HG02885 (cell line): ENCODE measurements around the gene ALDH2.
"Not testable (repeated sequence)": the region's sequence is repeated elsewhere in the genome, so short reads cannot be mapped to it uniquely, and the experiment has no call there.

Experiments used
- ATAC-seq: cut with Tn5 transposase; IDR thresholded peaks from one replicate; pipeline ENCODE4 v1.9.1; 2021; ENCODE audit warnings: mild to moderate bottlenecking; ENCODE audit not compliant: unreplicated experiment, poor library complexity

The ALDH2 gene

DNA sequence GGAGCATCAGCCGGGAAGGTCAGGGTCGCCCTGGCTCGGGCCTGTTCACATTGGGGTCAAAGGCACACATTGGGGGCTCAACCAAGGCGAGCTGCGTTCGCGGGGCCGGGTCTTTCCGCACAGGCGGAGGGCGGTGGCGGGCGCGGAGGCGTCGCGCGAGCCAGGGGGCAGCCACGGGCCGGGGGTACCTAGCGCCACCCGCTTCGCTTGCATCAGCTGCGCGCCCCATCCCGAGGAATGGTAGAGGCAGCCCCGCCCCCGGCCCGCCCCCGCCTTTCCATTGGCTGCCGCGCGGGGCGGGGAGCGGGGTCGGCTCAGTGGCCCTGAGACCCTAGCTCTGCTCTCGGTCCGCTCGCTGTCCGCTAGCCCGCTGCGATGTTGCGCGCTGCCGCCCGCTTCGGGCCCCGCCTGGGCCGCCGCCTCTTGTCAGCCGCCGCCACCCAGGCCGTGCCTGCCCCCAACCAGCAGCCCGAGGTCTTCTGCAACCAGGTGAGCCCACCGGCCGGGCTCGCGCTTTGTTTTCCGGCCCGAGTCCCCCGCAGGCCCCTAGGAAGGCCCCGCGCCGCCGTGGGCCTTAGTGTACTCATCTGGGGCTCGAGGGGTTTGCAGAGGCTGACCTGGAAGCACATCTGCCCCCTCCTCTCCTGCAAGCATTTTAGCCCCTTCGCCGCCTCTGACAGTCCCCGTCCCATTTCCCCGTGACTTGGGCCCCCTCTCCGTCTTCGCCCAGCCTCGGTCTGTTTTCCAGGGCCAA, at the start of gene ALDH2:
Gene ALDH2 (plus strand): TSS at position 326 of the 754 bp plus-strand sequence. CDS start 50 bp downstream, at position 376.
- ATAC-seq = no peak

DNA sequence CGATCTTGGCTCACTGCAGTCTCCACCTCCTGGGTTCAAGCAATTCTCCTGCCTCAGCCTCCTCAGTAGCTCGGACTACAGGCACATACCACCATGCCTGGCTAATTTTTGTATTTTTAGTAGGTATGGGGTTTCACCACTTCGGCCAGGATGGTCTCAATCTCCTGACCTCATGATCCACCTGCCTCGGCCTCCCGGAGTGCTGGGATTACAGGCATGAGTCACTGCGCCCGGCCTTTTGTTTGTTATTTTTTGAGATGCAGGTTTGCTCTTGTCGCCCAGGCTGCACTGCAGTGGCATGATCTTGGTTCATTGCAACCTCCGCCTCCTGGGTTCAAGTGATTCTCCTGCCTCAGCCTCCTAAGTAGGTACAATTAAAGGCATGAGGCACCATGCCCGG, 47.4 kb upstream of the ALDH2 start:
- not testable (repeated sequence) for ATAC-seq

DNA sequence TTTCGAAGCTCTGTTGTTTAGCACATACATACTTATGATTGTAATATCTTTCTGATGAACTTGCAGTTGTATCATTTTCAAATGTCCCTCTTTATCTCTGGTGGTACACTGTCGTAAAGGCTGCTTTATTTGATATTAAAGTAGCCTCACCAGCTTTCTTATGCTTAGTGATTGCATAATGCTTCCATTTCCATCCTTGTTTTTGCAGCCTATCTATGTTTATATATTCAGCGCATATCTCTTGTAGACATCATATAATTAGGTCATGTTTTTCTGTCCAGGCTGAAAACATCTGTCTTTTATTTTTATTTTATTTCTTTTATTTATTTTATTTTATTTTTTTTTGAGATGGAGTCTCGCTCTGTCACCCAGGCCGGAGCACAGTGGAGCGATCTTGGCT, 46.3 kb upstream of the ALDH2 start:
- ATAC-seq = no peak

DNA sequence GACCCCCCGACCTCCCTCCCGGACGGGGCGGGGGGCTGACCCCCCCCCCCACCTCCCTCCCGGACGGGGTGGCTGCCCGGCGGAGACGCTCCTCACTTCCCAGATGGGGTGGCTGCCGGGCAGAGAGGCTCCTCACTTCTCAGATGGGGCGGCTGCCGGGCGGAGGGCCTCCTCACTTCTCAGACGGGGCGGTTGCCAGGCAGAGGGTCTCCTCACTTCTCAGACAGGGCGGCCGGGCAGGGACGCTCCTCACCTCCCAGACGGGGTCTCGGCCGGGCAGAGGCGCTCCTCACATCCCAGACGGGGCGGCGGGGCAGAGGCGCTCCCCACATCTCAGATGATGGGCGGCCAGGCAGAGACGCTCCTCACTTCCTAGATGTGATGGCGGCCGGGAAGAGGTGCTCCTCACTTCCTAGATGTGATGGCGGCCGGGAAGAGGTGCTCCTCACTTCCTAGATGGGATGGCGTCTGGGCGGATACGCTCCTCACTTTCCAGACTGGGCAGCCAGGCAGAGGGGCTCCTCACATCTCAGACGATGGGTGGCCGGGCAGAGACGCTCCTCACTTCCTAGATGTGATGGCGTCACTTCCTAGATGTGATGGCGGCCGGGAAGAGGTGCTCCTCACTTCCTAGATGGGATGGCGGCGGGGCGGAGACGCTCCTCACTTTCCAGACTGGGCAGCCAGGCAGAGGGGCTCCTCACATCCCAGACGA, 42.9 kb upstream of the ALDH2 start:
- ATAC-seq = not testable (repeated sequence)

DNA sequence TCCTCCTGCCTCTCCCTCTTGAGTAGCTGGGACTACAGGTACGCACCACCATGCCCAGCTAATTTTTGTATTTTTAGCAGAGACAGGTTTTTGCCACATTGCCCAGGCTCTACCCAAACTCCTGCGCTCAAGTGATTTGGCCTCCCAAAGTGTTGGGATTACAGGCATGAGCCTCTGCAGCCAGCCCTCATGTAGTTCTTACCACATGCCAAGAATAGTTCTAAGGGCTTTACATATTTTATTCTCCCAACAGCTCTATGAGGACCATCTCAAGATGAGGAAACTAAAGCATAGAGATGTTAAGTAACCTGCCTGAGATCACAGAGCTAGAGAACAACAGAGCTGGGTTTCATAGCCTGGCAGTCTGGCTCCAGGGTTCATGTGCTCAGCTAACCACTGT, 37.9 kb upstream of the ALDH2 start:
- ATAC-seq = no peak

DNA sequence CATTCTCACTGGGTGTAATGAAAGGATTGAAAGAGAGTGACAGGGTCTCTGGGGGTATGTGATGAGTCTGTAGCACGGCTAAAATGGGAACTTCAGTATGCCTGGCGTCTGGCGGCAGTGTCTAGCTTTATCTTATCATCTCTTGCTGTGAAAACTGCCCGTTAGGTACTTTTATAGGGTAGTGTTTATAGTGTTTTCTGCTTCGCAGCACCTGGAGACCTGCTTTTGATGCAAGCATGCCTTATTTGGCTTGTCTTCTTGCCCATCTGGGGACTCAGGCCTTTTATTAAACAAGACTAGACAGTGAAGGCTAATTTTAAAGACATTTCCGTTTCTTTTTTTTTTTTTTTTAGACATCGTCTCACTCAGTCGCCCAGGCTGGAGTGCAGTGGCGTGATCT, 36.3 kb upstream of the ALDH2 start:
- ATAC-seq = no peak

DNA sequence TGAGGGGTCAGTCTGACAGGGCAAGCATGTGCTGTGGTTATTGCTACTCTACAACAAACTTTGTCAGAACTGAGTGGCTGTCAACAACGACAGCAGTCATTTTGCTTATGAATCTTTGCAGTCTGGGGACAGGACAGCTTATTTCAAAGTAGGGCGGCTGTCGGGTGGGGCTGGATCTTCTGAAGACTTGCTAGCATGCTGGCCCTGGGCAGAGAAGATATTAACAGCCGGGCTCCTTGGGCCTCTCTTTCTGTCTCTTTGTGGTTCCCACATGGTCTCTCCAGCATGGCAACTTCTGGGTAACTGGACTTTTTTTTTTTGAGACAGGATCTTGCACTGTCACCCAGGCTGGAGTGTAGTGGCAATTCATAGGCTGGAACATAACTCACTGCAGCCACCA, 33.9 kb upstream of the ALDH2 start:
- ATAC-seq = no peak

DNA sequence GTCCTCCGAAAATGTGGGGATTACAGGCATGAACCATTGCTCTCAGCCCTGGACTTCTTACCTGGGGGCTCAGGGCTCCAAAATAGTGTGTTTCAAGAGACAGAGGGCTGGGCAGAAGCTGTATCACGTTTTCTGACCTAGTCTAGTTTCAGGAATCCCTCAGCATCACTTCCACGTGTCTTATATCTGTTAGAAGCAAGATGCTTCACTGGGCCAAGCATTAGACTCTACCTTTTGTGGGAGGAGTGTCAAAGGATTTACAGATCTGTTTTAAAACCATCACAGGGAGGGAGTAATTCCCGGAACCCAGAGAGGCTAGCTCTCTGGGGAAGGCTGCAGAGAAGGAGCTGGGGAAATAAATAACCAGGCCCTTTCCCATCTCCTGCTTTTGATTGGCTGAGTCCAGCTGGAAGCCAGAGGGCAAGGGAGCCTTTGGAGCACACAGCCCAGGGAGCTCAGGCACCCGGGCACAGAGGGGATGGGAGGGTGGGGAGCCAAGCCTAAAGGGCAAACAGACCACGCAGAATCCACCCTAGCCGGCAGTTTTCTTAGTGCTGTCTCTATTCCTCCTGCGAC, 33.3 kb upstream of the ALDH2 start:
- no peak for ATAC-seq

DNA sequence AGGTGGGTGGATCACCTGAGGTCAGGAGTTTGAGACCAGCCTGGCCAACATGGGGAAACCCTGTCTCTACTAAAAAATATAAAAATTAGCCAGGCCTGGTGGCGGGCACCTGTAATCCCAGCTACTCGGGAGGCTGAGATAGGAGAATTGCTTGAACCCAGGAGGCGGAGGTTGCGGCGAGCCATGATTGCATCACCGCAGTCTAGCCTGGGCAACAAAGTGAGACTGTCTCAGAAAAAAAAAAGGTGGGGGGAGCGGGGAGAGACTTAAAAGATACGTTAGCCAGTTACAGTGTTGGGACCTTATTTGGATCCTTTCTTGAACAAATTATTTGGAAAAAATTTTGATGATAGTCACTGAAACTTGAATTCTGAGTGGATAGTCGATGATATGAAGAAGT, 27.2 kb upstream of the ALDH2 start:
- not testable (repeated sequence) for ATAC-seq

DNA sequence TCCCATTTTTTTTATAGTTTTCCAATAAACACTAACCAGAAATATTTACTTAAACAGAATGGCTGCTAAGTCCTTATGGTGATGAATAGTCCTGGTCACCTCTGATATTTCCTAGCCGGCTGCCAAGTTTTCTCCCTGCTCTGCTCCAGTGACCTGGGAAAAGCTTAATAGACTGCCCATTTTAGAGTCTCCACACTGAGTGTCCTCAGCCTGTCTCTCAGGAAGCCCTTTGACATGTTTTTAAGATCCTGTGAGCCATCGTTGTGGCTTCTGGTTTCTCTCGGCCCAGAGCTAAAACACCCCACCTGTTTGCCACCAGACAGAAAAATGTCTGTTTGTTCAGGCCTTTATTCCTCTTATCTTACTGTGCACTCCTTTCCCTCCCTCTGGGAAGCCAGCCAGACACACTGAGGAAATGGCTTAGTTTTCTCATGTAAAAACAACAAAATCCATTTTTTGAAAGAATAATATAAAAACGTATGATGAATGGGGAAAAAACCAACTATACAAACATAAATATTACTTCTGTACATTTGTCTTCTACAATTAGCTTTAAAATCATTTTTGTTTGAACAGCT, 25.4 kb upstream of the ALDH2 start:
- ATAC-seq = no peak

DNA sequence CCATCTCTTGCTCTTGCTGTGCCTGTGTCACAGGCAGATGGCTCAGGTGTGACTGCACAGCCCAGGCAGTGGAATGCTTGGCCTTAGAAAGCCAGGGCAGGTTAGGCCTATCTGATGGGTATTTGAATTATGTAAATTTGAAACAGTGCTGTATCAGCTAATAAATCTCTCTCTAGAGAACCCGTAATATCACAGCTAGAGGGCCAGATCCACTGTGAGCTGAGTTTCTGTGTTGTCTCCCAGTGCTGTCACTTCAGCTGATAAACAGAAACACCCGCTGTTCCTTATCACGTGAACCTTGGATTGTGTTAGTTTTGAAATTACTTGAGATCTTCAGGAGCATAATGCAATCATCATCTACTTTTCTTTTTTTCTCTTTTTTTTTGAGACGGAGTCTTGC, 21.5 kb upstream of the ALDH2 start:
- no peak for ATAC-seq

DNA sequence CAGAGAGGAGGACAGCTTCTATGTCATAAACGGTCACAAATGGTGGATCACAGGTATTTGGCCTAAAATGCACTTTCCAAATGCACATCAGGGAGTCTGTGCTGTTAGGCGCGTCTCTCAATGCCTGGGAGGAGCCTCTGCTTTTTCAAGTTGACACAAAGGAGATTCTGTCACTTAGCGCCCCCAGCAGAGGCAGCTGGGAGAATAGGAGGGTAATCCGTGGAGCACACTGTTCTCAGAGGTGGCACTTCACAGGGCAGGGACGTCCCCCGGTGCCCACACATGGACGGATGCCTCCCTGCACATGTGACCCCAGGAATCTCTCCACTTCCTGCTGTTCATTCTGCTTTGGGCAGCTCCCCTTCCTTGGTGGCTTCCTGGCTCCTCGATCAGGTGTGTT, 19.4 kb upstream of the ALDH2 start:
- ATAC-seq = no peak

DNA sequence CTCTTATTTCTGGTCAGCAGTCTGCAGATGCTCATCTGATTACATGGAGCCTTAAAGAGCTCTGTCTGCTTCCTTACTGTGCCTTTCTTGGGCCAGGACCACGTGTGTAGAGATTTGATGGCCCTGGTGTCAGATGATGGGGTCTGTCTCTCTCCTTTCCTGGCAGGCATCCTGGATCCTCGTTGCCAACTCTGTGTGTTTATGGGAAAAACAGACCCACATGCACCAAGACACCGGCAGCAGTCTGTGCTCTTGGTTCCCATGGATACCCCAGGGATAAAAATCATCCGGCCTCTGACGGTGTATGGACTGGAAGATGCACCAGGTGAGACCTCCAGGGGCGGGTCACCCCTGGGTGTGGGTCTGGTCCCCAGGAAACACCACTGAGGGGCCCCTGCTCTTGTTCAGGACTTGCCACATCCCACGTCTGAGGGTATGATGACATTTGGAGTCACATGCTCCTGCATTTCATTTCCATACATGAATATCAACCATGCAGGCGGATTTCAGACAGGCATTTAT, 18.5 kb upstream of the ALDH2 start:
- no peak for ATAC-seq

DNA sequence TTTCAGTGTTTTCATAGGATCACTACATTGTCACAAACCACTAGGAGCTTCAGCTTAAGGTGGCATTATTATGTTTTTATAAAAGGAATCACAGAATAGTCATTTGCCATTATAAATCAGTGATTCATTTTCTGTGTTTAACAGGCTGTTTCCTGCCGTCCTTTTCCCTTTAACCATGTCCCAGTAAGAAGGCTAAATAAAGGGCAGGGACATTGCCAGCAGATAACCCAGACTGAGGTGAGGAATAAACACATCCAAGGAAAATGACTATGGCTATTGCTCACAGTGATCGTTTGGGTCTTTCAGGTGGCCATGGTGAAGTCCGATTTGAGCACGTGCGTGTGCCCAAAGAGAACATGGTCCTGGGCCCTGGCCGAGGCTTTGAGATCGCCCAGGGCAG, 17.9 kb upstream of the ALDH2 start:
- ATAC-seq = no peak

DNA sequence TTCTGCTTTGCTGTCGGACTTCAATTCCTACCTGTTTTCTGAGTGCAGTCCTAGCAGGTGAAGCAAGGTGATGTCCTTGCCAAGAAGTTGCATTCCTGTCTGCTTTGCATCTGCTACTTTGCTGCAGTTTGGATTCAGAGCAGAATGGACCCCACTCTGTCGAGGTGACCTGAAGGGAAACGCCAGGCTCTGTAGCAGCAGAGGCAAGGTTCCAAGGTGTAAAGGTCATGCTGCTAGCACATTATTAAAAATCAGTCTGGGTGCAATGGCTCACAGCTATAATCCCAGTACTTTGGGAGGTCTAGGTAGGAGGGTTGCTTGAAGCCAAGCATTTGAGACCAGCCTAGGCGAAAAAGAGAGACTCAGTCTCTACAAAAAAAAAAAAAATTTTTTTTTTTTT, 17.3 kb upstream of the ALDH2 start:
- no peak for ATAC-seq

DNA sequence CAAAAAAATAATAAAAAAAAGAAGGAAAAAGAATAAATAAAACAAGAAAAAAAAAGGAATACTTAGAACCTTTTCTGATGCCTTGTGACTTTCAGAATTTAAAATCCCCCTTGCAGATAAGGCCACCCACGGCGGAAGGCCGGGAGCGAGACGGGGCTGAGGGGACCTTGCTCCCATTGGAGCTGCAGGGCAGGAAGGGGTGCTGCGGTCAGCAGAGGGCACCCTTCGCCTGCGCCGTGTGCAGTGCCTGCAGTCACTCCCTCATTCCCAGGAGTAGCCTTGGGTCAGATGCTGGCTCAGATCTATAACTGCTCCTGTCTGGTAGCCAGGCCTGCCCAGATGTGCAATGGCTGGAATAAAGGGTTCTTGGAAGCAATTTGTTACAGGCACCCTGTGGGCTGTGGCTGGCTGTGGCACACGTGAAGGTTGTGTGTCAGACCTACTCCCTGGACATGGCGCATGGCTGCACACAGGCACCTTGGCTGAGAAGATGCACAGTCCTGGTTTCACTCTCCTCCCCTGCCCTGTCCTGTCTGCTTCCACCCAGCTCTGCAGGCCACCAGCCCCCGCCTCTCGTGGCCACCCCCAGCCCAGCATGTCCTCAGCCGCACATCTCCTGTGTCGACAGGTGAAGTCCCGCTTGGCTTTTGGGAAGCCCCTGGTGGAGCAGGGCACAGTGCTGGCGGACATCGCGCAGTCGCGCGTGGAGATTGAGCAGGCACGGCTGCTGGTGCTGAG, 13.4 kb upstream of the ALDH2 start:
- no peak for ATAC-seq

DNA sequence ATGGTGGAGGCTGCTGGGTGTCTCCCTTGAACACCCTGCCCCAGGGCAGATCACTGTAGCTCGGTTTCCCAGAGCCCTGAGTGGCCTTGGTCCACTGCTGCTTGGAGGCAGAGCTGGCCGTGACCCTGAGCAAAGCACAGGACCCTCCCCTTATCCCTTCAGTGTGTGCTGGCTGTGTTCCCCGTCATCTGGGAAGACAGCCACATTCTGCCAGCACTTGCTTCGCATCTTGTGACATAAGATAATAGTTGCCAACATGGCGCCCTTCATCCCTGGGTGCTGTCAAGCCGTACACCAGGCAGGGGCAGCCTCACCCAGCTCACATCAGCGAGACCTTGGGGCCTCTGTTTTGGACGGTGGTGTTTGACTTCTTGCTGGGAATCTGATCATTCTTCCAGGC, 12.1 kb upstream of the ALDH2 start:
- no peak for ATAC-seq

DNA sequence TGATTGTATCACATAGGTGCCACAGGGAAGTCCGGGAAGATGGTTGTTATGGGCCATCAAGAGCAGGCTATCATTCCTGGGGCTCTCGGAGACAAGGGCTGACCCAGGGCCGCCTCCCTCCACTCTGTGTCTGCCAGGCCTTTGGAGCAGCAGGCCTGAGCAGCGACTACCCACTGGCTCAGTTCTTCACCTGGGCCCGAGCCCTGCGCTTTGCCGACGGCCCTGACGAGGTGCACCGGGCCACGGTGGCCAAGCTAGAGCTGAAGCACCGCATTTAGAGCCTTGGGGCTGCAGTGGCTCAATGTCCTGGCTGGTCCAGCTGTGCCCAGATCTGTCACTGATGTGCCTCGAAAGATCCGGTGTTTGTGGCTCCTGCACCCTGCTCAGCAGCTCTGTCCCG, 10.5 kb upstream of the ALDH2 start:
- no peak for ATAC-seq

DNA sequence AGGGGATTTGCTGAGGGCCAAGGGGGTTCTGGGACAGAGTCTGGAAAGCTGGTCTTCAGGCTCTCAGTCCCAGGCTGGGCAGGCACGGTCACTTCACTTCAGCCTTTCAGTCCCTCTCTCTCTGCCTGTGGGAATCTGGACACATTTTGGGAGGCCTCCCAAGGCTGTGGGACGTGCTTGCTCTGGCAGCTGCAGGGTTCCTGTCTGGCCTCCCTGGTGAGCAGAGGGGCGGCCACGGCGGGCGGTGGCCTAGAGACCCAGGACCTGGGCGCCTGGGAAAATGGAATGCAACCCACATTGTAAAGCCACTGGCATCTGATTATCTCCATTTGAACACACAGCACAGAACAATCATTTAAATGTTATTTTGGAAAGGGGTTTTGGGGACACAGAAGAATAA, 10.1 kb upstream of the ALDH2 start:
- no peak for ATAC-seq

DNA sequence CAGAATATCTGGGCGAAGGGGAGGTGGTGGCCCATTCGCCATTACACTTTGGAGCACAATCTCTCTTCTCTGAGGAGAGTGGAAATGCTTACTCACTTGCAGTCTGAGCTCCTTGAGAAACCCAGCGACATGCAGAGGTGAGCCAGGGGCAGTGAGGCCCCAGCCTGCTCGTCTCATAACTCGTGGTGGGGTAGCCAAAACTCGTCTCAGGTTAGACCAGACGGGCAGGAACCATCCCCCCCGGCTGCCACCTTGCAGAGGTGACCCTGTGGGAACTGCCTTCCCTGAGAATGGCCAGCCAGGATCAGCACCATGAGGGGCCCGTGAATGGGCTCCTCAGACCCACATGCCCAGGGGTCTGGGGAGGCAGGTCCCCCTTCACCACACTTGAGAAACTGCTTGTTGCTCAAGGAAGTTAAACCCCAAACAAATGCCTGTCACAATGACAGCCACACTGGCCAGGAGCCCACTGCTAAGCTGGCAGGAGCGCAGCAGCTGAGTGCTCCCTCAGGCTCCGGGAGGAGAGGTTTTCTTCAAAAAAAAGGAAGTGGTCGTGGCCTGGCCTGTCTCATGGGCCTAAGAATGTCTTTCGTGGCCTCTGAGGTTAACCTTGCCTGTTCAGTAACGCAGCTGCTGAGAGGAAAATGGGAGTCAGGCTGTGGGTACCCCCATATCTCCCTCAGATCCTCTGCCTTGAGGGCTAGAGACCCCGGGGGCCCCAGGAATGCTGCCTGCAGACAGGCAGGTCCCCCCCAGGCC, 9.2 kb upstream of the ALDH2 start:
- ATAC-seq = no peak
